ENCODE measurements around the gene ITGA6.

GRCh38 chr2:172554352-172555271 lies 127.2 kb downstream of the ITGA6 start:
- TF ChIP-seq CTCF (IDR thresholded peaks at IDR 0.05) (no peak), POLR2A (IDR thresholded peaks at IDR 0.05) (no peak)
